HG02642 (cell line): Measurements from ENCODE around the gene BLOC1S3.

Experiments used
- ATAC-seq: cut with Tn5 transposase; IDR thresholded peaks from one replicate; pipeline ENCODE4 v1.9.1; 2021; ENCODE audit warnings: mild to moderate bottlenecking; ENCODE audit not compliant: unreplicated experiment, poor library complexity

The BLOC1S3 gene

DNA sequence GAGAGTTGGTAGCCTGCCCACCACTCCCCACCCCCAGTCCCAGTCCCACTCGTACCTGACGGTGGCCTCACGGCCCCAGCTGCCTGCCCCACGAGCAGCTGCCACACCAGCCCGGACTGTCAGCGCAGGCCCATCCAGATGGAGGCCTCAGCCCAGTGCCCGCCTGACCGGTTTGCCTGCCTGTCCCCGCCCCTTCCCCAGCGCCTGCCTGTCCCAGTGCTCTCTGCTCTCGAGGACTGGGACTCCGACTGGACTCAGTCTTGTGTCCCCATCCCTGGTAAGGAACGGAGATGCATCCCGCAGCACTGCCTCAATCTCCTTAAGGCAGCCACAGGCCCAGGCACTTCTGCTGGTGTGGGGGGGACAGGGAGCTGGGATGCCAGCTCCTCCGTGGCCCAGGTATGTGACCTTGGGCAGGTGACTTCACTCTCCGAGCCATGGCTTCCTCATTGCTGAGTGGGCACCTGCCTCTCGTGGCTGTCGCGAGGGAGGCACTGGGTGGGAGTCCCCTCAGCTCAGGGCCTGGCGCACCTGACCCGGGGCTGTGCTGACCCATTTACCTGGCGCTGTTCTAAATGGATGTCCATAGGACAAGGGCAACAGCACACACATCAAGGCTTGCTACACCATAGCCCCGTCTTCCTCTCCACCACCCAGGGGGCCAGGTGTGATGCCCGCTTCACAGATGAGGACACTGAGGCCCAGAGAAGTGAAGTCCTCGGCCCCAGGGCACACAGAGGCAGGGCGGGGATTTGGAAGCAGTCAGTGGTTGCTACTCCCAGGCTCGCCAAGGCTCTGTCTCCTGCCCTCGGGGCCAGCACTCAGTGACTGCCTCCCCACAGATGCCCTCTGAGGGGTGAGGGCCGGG is 17.5 kb upstream of the BLOC1S3 start, which contains the start of gene NKPD1:
Gene NKPD1, minus strand, starts transcription at position 113 of the 868 bp plus-strand sequence. CDS start 832 bp downstream, outside the sequence.
- no peak for ATAC-seq

DNA sequence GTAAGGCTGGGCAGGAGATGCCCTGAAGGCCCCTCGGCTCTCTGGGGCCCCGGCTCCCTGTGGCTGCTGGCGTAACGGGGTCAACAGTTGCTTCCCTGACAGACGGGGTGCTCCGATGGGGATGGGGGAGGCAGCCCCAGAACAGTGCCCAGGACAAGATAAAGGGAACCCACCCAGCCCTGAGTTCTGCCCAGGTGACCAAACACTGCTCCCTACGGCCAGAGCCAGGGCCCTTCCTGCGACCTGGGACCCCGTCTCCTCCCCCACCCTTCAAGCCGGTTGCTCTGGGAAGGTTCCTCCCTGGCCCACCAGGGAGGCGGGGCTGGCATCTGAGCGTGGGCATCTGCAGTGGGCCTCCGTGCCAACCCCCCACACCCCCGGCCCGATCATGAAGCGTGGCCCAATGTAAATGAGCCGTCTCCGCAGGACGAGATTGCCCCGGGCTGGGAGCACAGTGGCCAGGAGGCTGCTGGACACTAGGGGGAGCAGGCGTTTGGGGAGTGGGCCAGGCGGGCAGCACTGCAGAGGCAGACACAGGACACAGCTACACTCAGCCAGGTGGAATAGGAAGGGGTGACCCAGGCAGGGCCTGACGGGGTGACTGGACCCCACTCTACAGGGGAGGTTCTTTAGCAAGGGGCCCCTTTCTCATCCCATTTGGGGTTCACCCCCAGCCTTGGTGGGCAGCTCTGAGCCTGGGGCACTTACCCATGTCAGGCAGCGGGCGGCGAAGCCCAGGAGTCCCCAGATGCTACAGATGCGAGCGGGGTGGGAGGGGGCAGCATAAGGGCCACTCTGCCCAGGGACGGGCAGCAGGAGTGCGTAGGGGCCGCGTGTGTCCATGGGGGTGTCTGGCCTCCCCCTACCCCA is 16.6 kb upstream of the BLOC1S3 start:
- no peak for ATAC-seq

DNA sequence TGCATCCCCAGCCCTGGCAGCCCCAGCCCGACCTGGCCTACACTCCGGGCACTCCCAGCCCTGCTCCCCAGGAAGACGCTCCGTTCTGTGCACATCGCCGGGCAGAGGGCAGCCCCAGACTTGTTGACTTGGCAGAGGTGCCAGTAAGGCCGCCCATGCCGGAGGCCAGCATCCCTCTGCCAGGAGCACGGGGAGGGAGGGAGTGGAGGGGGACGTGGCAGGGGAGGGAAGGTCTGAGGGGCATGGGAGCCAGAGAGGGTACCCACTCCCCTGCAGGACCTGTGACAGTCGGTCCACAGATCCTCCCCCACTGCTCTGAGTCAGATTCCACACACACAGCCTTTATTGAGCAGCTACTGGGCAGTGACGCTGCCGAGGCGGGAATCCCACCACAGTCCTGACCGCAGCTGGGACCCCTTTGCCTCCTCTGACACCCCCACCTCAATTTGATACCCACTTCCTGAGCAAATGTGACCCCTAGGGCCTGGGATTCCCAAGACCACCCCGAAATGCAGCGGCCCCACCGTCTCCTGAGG is 15.9 kb upstream of the BLOC1S3 start:
- no peak for ATAC-seq

DNA sequence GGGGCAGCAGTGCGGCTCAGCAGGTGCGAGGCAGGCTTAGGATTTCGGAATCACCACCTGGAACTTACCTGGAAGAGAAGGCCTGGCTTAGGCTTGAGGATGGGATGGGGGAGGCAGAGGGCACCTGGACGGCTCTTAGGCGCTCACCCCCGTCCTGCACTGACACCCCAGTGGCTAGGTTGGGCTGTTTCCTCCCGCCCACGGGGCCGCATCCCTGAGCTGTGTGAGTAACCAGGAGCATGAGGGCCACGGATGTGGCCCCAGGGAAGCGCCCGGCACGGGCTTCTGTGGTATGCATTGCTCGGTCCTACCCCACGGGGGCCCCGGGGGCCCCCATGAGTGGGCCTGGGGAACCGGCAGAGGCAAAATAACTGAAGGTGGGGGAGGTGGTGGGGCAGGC is 15.4 kb upstream of the BLOC1S3 start:
- ATAC-seq, result no peak

DNA sequence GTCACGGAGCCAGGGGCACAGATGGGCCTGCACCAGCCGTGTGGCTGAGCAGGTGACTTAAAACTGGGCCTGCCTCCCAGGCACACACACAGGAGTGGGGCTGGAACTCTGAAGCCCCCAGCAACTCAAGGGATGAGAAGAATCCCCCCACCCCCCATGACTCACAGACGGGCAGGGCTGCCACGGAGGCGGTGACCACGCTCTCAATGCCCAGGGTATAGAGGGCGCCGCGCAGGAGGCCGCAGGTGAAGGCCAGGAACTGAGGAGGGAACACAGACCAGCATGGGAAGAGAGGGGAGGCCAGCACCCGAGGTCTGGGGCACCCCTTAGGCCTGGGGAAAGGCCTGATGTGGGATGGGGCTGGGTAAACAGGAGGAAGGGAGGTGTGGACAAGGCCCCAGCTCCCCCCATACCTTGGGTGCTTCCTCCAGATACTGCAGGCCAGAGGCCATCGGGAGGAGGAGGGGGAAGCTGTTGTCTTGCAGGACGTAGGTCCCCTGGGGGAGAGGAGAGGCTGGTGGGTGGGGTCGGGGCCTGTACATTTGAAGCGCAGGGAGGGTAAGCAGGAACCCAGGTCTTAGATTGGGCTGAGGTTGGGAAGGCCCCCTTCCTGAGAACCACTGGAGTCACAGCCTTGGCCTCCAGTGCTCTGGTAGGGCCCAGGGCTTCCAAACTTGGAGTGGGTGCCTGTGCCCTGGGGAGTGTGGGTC is 14.7 kb upstream of the BLOC1S3 start:
- no peak for ATAC-seq

DNA sequence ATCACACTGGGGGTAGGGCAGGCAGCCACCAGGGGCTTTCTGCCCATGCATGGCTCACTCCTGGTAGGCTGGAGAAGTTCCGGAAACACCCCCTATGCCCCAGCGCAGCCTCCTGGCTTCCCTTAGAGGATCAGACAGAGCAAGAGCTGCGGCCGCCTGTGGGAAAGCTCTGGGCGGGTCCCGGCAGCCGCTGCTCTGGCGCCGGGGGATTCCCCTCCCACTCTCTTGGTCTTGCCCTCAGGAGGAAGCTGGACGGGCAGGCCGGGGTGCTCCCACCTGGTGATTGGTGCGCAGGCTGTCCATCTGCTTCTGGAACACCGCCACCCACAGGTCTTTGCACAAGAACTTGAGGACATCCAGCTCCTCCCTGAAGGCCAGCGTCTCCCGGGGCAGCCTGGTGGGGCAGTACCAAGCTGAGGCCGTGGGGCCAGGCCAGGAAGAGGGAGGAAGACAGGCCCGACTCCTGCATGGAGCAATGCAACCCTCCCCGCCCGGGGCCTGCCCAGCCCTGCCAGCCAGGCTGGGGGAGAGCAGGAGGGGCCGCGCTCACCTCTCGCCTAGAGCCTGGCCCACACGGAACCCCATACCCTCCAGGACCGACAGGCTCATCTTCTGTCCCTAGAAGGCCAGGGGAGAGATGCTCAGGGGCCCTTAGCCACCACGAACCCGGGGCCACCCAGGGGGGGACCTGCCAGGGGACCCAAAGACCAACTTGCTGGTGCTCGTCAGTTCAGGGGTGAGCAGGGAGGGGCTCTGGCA is 13.8 kb upstream of the BLOC1S3 start:
- peak; percentile 70 for ATAC-seq

DNA sequence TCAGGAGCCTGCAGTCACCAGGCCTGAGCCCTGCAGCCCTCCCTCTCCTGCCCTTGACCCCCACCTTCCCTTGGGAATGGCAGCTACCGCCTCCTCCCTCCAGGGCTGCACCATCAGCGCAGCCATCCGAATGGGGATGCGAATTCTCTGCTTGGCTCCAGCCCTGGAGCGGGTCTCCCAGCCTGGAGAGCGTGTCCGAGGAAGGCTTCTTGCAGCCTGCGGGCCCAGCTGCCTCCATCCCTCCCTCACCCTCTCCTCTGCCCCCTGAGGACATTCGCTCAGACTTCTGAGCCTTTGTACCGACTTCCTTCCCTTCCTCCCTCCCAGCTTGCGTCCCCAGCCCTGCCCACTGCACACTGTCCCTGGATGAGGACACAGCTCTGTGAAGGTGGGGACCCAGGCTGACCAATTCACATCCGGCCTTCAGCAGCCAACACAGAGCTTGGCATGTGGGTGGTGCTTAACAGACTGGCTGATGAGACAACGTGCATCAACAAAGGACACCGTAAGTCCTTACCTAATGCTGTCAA is 11.8 kb upstream of the BLOC1S3 start:
- ATAC-seq, result no peak

DNA sequence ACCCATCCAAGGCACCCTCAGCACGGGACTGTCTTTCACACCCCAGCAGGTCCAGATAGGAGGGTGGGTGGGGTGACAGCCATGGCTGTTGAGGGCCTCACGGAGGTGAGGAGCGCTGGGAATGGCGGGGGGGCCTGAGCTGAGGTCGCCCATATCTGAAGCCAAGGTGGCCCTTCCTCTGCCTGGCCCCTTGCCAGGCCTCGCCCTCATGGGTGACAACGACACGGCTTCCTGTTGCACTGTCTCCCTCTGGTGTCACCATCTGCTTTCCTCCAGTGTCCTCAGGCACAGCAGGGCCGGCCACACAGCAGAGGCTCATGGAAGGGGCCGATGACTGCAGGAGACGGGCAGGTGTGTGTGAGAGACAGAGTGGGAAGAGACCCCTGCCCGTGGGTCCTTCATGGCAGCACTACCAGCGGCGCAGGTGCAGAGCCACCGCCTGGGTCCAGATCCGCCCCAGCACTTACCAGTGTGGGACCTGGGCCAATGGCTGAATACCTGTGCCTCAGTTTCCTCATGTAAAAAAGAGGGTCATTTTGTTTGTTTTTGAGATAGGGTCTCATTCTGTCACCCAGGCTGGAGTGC is 9.7 kb upstream of the BLOC1S3 start:
- no peak for ATAC-seq

DNA sequence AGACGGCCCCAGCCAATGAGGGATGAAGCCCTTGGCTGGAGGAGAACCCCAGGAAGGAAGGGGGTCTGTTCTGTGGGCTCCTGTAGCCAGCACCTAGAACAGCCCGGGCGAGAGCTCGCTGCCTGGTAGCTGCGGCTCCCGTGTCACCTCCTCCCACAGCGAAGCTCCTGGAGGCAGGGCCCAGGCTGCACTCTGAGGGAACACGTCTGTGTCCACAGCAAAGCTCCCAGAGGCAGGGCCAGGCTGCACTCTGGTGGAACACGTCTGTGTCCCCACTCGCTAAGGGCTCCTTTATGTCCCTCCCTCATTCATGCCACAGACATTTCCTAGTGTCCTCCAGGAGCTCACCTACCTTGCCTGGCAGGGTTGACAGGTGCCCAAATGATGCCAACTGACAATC is 9.0 kb upstream of the BLOC1S3 start:
- no peak for ATAC-seq

DNA sequence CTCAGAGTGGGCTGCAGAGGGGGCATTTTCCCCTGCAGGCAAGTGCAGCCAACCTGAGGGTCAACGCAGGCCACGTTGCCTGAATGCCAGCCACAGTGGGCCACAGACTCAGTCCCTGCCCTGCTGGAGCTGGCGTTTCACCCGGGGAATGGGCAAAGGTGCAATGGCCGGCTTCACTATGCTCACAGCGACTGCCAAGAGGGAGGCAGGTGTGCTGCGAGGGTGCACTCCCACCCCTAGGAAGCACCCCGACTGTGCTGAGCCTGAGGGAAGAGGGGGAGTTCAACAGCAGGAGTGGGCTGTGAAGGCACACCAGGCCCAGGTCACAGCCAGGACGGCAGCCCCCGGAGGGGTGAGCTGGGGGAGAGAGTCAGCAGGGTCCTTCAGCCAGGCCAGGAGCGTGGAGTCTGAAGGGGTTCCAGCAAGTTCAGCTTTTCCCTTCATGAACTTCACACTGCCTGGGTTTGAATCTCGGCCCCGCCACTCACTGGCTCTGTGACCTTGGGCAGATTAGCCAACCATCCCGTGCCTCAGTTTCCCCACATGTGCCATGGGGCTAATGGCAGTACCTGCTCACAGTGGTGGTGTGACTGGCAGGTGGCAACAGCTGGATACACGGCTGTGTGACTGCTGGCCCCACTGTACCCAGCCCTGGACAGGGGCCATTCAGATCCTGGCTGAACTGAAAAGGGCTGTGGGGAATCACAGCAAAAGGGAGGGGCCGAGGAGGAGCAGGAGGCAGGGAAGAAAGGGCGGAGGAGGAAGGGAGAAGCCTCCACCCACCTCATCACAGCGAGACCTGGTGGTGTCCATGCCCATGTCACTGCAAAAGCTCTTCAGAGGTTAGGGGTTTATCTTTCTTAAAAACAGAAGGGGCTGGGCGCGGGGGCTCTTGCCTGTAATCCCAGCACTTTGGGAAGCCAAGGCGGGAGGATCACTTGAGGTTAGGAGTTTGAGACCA is 8.2 kb upstream of the BLOC1S3 start:
- ATAC-seq, result no peak

DNA sequence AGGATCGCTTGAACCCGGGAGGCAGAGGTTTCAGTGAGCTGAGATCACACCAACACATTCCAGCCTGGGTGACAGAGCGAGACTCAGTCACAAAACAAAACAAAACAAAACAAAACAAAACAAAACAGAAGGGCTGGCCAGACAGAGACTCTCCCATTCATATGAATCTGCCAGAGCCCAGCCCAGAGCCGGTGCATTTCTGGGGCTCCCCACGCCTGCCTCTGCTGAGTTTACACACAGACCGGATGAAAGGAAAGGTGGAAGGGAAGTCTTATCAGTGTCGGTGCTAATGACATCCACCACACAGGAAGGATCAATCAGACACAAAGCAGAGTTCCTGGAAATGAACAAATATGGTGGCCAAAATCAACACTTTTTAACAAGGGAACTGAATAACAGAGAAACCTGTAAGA is 7.4 kb upstream of the BLOC1S3 start:
- ATAC-seq, result no peak

DNA sequence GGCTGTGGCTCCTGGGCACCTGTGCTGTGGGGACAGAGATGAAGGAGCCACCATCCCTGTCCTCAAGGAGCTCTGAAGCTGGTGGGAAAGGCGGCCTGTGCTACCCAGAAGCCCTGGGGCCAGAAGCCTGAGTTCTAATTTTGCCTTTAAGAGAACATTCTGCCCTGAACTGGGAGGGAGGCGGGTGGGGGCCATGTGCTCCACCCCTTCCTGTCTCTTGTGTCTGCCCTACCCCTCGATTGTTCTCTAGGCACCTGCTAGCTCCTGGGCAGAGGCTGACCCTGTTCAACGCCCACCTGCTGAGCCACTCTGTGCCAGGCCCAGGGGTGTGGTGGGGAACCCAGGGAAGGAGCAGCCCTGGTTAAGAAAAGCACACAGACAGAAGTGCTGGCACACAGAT is 6.4 kb upstream of the BLOC1S3 start:
- ATAC-seq, result no peak

DNA sequence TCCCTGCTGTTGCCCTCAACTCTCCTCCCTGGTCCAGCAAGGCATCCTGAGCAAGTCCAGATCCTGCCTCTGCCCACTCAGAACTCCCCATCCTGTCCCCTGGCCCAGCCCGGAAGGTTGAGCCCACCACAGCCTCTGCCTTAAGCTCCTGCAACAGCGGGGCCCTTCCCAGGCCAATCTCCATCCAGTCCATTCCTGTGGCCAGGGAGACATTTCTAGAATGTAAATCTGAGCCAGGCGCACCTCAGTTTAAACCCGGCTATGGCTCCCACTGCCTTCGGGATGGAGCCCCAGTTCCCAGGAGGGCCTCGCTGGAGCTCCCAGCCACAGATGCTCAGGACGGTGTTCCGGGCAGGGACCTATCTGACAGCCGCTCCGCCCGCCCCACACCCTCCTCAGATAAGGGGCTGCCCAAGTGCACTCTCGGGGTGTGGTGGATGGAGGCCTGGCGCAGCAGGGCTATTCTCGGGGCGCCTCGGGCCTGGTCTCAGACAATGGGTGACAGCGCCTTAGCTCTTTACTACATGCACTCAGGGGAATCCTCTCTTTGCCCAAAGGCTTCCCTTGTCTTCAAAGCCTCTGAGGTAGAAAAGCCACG is 5.9 kb upstream of the BLOC1S3 start:
- no peak for ATAC-seq

DNA sequence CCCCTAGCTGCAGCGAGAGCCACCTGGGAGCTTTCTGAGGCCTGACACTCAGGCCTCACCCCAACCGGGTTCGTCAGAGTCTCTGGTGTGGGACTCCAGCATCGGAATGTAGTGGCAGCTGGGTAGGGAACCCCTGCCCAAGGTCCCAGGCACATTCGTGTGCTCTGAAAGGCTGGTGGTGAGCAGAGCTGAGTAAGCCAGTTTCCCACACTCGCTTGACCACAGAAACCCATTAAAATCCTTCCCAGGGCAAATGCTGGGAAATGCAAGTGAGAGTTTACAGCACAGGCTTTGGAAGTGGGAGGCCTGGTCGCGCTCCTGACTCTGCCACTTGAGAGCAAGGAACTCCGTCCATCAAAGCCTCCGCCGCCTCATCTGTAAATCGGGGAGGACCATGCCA is 4.8 kb upstream of the BLOC1S3 start:
- no peak for ATAC-seq

DNA sequence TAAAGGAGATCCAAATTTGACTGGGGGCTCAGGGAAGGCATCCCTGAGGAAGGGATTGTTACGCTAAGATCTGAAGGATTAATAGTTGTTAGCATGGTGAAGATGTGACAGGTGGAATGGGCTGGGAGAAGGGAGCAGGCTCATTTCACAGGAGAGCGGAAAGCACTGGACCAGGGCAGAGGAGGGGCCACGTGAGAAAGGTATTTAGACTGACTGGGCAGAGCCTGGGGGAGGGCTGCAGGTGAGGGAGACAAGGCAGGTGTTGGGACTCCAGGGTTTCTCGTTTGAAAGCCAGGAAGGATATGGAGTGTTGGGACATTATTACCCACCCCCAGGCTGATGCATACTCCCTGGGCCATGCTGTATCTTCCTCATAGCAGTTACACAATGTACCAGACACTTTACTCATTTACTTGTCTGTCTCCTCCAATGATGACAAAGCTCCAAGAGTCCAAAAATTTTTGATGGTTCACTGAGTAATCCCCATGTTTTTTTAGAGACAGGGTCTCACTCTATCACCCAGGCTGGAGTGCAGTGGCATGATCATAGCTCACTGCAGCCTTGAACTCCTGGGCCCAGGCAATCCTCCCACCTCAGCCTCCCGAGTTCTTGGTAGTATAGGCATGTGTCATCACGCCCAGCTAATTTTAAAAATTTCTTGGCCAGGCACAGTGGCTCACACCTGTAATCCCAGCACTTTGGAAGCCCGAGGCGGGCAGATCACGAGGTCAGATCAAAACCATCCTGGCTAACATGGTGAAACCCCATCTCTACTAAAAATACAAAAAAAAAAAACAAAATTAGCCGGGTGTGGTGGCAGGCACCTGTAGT is 2.9 kb upstream of the BLOC1S3 start:
- ATAC-seq, result no peak

DNA sequence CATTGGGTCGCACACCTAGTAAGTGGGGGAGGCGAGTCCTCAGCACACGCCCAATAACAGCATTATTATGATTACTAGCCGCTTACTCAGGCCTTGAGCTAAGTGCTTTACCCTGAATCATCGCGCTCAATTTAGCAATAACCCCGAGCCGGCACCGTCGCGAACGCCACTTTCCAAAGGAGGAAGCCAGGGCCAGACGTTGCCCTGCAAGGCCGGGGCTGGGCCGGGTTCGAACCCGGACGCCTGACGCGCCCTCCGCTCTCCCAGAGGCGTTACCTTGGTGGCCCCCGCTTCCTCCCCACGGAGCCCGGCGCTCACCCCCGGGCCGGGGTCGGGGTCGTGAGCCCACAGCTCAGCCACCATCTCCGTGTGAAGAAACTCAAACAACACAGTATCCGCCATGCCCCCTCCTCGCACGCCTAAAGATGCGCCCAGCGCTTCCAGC is 745 bp upstream of the BLOC1S3 start, which contains the start of gene TRAPPC6A:
Gene TRAPPC6A, minus strand, starts transcription at position 421 of the 445 bp plus-strand sequence. Its CDS starts 19 bp downstream, at position 402.
- ATAC-seq, result peak; percentile 7
